HepG2 (cell line): ENCODE measurements around the gene ELL. TPM values are rescaled to one million over a fixed set of nuclear protein-coding genes. Genes with fewer than 3 reads are reported as not detected.

Experiments
- ATAC-seq: fragments of 200-7000 bp; cut with Tn5 transposase; 3 replicates; pipeline ENCODE4 v1.9.1; 2020; ENCODE audit warnings: mild to moderate bottlenecking, moderate library complexity
- BruUV-seq: library from RNA; stranded (reverse); fragments of 400-500 nt; replicated peaks from 2 replicates; lab custom pipeline; 2021; lab: Mats Ljungman, UMichigan
- CTCF ChIA-PET: fragments of 300-600 bp; formaldehyde crosslinking; extraction: SDS; loops from one replicate; lab custom pipeline; 2021; ENCODE audit warnings: low total read pairs, inconsistent platforms, low intra/inter-chr PET ratio; lab: Yijun Ruan, JAX
- POLR2A ChIA-PET: fragments of 350-600 bp; sonication (Branson Sonifier 250); formaldehyde crosslinking; loops from one replicate; lab custom pipeline; 2020; ENCODE audit warnings: antibody characterized with exemption, inconsistent platforms; lab: Yijun Ruan, JAX
- DNase-seq: peaks from one replicate; pipeline ENCODE4 v3.0.0-alpha.2; 2015; ENCODE audit warnings: low spot score
- FAIRE-seq: peaks from 3 replicates; lab custom pipeline; 2011; peaks lifted over from hg19 to GRCh38; lab: Jason Lieb, UNC
- H2AFZ ChIP-seq: one replicate; pipeline ENCODE4 v1.6.1; 2011; ENCODE audit warnings: low read length, inconsistent platforms
- H3K27ac ChIP-seq: fragments of 300-600 bp; 3 replicates; pipeline ENCODE4 v1.8.0; 2011; ENCODE audit warnings: mixed run types, mild to moderate bottlenecking, mixed read lengths, low read length, inconsistent platforms; ENCODE audit not compliant: insufficient read depth; ENCODE audit errors: extremely low read length
- H3K27me3 ChIP-seq, 2 experiments: fragments of 200-600 bp in 1 of 2; 2 replicates in 1 of 2; 3 replicates in 1 of 2; pipeline versions ENCODE4 v1.6.0 to v1.8.0; 2011; ENCODE audit warnings: low read length in 2 of 2, mild to moderate bottlenecking in 2 of 2, moderate library complexity in 2 of 2, inconsistent platforms in 1 of 2; ENCODE audit not compliant: insufficient read depth in 2 of 2, control insufficient read depth in 1 of 2
- H3K36me3 ChIP-seq, 2 experiments: fragments of 200-600 bp in 1 of 2; replicated peaks in 1 of 2; 2 replicates in 1 of 2; 3 replicates in 1 of 2; pipeline versions ENCODE4 v1.5.1 to v1.8.0; 2011; ENCODE audit warnings: low read length in 2 of 2, inconsistent platforms in 1 of 2; ENCODE audit not compliant: insufficient read depth in 2 of 2, control insufficient read depth in 1 of 2
- H3K4me1 ChIP-seq: 2 replicates; pipeline ENCODE4 v1.5.1; 2012; ENCODE audit warnings: low read length, inconsistent platforms; ENCODE audit not compliant: insufficient read depth
- H3K4me2 ChIP-seq: 2 replicates; pipeline ENCODE4 v1.6.0; 2011; ENCODE audit warnings: low read depth, low read length, inconsistent platforms
- H3K4me3 ChIP-seq, 3 experiments: fragments of 200-600 bp in 1 of 3; sonication (generic), shearing (Covaris generic) in 1 of 3; replicated peaks in 1 of 3; 2 replicates each; pipeline ENCODE4 v1.5.1; 2011 to 2016; ENCODE audit warnings: low read length in 3 of 3, inconsistent platforms in 2 of 3, low read depth in 2 of 3, mild to moderate bottlenecking in 2 of 3, control low read depth in 1 of 3, mixed read lengths in 1 of 3; ENCODE audit not compliant: insufficient read depth in 1 of 3
- H3K79me2 ChIP-seq: one replicate; pipeline ENCODE4 v1.6.1; 2011; ENCODE audit warnings: low read length, inconsistent platforms; ENCODE audit not compliant: insufficient read depth
- H3K9ac ChIP-seq: 2 replicates; pipeline ENCODE4 v1.6.0; 2011; ENCODE audit warnings: mild to moderate bottlenecking, low read depth, low read length, inconsistent platforms; ENCODE audit not compliant: insufficient read depth
- H3K9me3 ChIP-seq: 2 replicates; pipeline ENCODE4 v1.5.1; 2012; ENCODE audit warnings: mild to moderate bottlenecking, low read length
- H4K20me1 ChIP-seq: 2 replicates; pipeline ENCODE4 v1.6.0; 2011; ENCODE audit warnings: inconsistent platforms, mild to moderate bottlenecking, low read length, moderate library complexity; ENCODE audit not compliant: insufficient read depth
- ADNP ChIP-seq: sonication (generic); formaldehyde crosslinking; IDR thresholded peaks from 2 replicates; pipeline ENCODE4 v1.4.0; 2020; ENCODE audit warnings: missing genetic modification reagents
- LBX2 ChIP-seq: sonication (generic); formaldehyde crosslinking; IDR thresholded peaks from 2 replicates; pipeline ENCODE4 v1.5.0; 2020; ENCODE audit warnings: missing genetic modification reagents, mild to moderate bottlenecking, borderline replicate concordance
- NFYB ChIP-seq: sonication (generic); formaldehyde crosslinking; IDR thresholded peaks from 2 replicates; pipeline ENCODE4 v1.4.0; 2020; ENCODE audit warnings: missing genetic modification reagents
- RXRA ChIP-seq: sonication (generic); formaldehyde crosslinking; IDR thresholded peaks from 2 replicates; pipeline ENCODE4 v1.5.1; 2020; ENCODE audit warnings: missing genetic modification reagents
- SMAD9 ChIP-seq: sonication (generic); formaldehyde crosslinking; IDR thresholded peaks from 2 replicates; pipeline ENCODE4 v1.5.1; 2020; ENCODE audit warnings: mild to moderate bottlenecking, missing genetic modification reagents
- TCF7 ChIP-seq: sonication (generic); IDR thresholded peaks from 2 replicates; pipeline ENCODE4 v1.6.1; 2016; ENCODE audit warnings: antibody characterized with exemption, low read depth
- TFDP1 ChIP-seq: IDR thresholded peaks from 2 replicates; pipeline ENCODE4 v1.6.1; 2016; ENCODE audit warnings: missing compliant biosample characterization, missing genetic modification reagents, borderline replicate concordance
- ZBTB20 ChIP-seq: sonication (generic); formaldehyde crosslinking; IDR thresholded peaks from 2 replicates; pipeline ENCODE4 v1.8.1; 2023; ENCODE audit warnings: missing genetic modification reagents, low read depth, mild to moderate bottlenecking, borderline replicate concordance
- ZBTB40 ChIP-seq, 2 experiments: fragments of 450-650 bp in 1 of 2; sonication (generic) in 1 of 2; formaldehyde crosslinking in 1 of 2; IDR thresholded peaks; 2 replicates each; pipeline versions ENCODE4 v1.6.1 to v1.8.0; 2016 to 2022; ENCODE audit warnings: antibody characterized with exemption in 1 of 2, mild to moderate bottlenecking in 1 of 2, missing genetic modification reagents in 1 of 2
- ZNF362 ChIP-seq: sonication (generic); formaldehyde crosslinking; IDR thresholded peaks from 2 replicates; pipeline ENCODE4 v1.4.0; 2020; ENCODE audit warnings: missing genetic modification reagents, mild to moderate bottlenecking, borderline replicate concordance
- WGBS: methylation state at CpG from one replicate; pipeline ENCODE4 v1.1.6; 2017; ENCODE audit warnings: low lambda C conversion rate; 5-methylcytosine and 5-hydroxymethylcytosine counted together
- in situ Hi-C: cut with HindIII; loops from 2 replicates; pipeline ENCODE4 v1.10.0; 2017; ENCODE audit warnings: low pct_unique_long_range_greater_than_20kb; ENCODE audit not compliant: extremely low pct_ligation_motif_present
- intact Hi-C: fragments of 100-400 bp; cut with micrococcal nuclease; formaldehyde crosslinking; loops from one replicate; pipeline ENCODE4 v1.10.0; 2022; ENCODE audit not compliant: unreplicated experiment
- polyA plus RNA-seq, 8 experiments: library from polyadenylated mRNA; depleted of rRNA in 3 of 8; stranded (reverse) in 7 of 8; unstranded in 1 of 8; fragments of >200 nt; fragmentation: Illumina TruSeq in 4 of 8; extraction: Trizol in 4 of 8; gene quantifications; 2 replicates each; pipeline versions ENCODE4 v1.2.1 to v1.2.3, GENCODE V29; 2011 to 2016; ENCODE audit warnings: low read depth in 4 of 8, missing spikeins in 1 of 8, mixed read lengths in 1 of 8; ENCODE audit not compliant: insufficient read depth in 1 of 8
- total RNA-seq, 5 experiments: library from RNA; depleted of rRNA; stranded (reverse); fragments of >200 nt; fragmentation: Illumina TruSeq; extraction: Trizol; gene quantifications; 2 replicates each; pipeline ENCODE4 v1.2.3, GENCODE V29; 2016; ENCODE audit warnings: low read depth in 1 of 5

ELL gene
- total and polyA plus RNA-seq, 2 of the 13 experiments (the other 11 are each of a cell fraction or from before 2014, with no cell fraction given), result 3.7 to 5.4 TPM

- Histone ChIP-seq H3K9ac (no peak overlapping the region), H2AFZ (no peak overlapping the region), H3K79me2 (no peaks in the 10 kb centered on the region), H3K4me1 (peaks cover 7% of the 10 kb centered on the region; the same call in 1 of the 2 replicates), H3K9me3 (no peaks in the 10 kb centered on the region), H3K27me3 (no peaks in the 10 kb centered on the region), H3K36me3 (peaks cover 32 to 51% of the 10 kb centered on the region in 2 experiments), H3K4me2 (no peak overlapping the region), H4K20me1 (peaks cover 7% of the 10 kb centered on the region; the same call in 1 of the 2 replicates), H3K27ac (no peak overlapping the region), H3K4me3 (no peak overlapping the region)
- DNase-seq, result no peak
- no peak for ATAC-seq
- in situ Hi-C loops, result no loop called here
- no TSS peak for BruUV-seq
- intact Hi-C loops, result no loop called here
- no peak for FAIRE-seq
- ChIA-PET CTCF (interaction anchor here (1.2 to 2.0 kb wide), 2 partner anchors 12 to 19 kb away, joined by 4 to 13 read pairs; no protein-coding TSS in a partner anchor), POLR2A (interaction anchor here (1.3 to 2.1 kb wide), 2 partner anchors 12 to 19 kb away, joined by 5 read pairs; no protein-coding TSS in a partner anchor)
- WGBS, result 66% methylated on average over 5 of the region's 33 CpGs
- TF ChIP-seq TCF7 (no peak), TFDP1 (CRISPR knock-in tag) (no peak), ZNF362 (CRISPR knock-in tag) (no peak), ADNP (CRISPR knock-in tag) (no peak), ZBTB40 (IDR thresholded peaks at IDR 0.05) (no peak), ZBTB40 (CRISPR knock-in tag; IDR thresholded peaks at IDR 0.05) (0 out of 2 replicates have a peak, but pooled peaks have one; percentile 4), RXRA (CRISPR knock-in tag) (0 out of 2 replicates have a peak, but pooled peaks have one; percentile 1), SMAD9 (CRISPR knock-in tag) (no peak), NFYB (CRISPR knock-in tag) (0 out of 2 replicates have a peak, but pooled peaks have one; percentile 1), ZBTB20 (CRISPR knock-in tag) (no peak), LBX2 (no peak)
Observed at GRCh38 chr19:18450021-18450930, 71.6 kb downstream of the ELL start.
